Glomerular visceral epithelial cell (primary cell): ENCODE results near the gene PI4KA.
"Not testable (repeated sequence)": the region's sequence is repeated elsewhere in the genome, so short reads cannot be mapped to it uniquely, and the experiment has no call there.

Experiments
- DNase-seq: peaks from one replicate; pipeline ENCODE4 v3.0.0-alpha.2; 2016; ENCODE audit errors: extremely low spot score

Gene PI4KA

GRCh38 chr22:20748731-20749428 is 109.7 kb downstream of the PI4KA start:
- DNase-seq: no peak

GRCh38 chr22:20748082-20748481 is 110.5 kb downstream of the PI4KA start:
- no peak for DNase-seq

GRCh38 chr22:20747223-20747622 is 111.4 kb downstream of the PI4KA start:
- DNase-seq: no peak

- no peak for DNase-seq
Observed at GRCh38 chr22:20746431-20747189, 112.0 kb downstream of the PI4KA start.

- no peak for DNase-seq
Observed at GRCh38 chr22:20745119-20745518, 113.5 kb downstream of the PI4KA start.

- DNase-seq: no peak
Observed at GRCh38 chr22:20744456-20744855, 114.2 kb downstream of the PI4KA start.

- DNase-seq: no peak
Observed at GRCh38 chr22:20742764-20743163, 115.8 kb downstream of the PI4KA start.

GRCh38 chr22:20741634-20742581 is 116.7 kb downstream of the PI4KA start:
- DNase-seq: peak; percentile 5

GRCh38 chr22:20741008-20741633 is 117.5 kb downstream of the PI4KA start:
- no peak for DNase-seq

- no peak for DNase-seq
Observed at GRCh38 chr22:20740222-20740951, 118.2 kb downstream of the PI4KA start.

- no peak for DNase-seq
Observed at GRCh38 chr22:20738394-20739089, 120.1 kb downstream of the PI4KA start.

- DNase-seq: not testable (repeated sequence)
Observed at GRCh38 chr22:20736891-20737290, 121.7 kb downstream of the PI4KA start.

- not testable (repeated sequence) for DNase-seq
Observed at GRCh38 chr22:20735356-20736162, 123.1 kb downstream of the PI4KA start.

GRCh38 chr22:20732431-20732830 is 126.2 kb downstream of the PI4KA start:
- not testable (repeated sequence) for DNase-seq

- DNase-seq: no peak
Observed at GRCh38 chr22:20729194-20729593, 129.4 kb downstream of the PI4KA start.

- no peak for DNase-seq
Observed at GRCh38 chr22:20728523-20729190, 130.0 kb downstream of the PI4KA start.

GRCh38 chr22:20727118-20728015 is 131.2 kb downstream of the PI4KA start:
- no peak for DNase-seq
